Stimulated activated CD4-positive, alpha-beta T cell treated with anti-CD3 and anti-CD28 coated beads, Interleukin-12 subunit alpha, Interleukin-12 subunit beta, amount 100 ng/mL, for 48 hours (primary cell): ENCODE measurements around the gene TTN.
"Not testable (repeated sequence)": the region's sequence is repeated elsewhere in the genome, so short reads cannot be mapped to it uniquely, and the experiment has no call there.

Experiments
- DNase-seq, 3 donors: peaks; one replicate each; pipeline ENCODE4 v3.0.0-alpha.2; 2020; ENCODE audit warnings: low read depth in 2 of 3, low spot score in 1 of 3

TTN gene

DNA sequence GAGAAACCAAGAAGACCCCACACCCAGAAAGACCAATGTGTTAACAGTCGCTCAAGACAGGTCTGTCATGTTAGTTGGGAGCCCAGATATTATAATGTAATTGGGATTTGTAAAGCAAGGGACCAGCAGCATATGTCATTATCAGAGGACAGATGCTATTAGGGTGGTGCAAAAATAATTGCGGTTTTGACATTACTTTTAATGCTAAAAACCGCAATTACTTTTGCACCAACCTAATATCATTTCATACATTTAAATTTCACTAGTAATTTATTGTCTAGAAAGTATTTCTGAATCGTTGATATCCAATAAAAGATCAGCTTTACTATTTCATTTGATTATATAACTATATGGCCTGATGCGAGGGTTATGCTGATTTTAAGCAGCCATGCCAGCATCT, 131.2 kb downstream of the TTN start:
- no peak for DNase-seq

DNA sequence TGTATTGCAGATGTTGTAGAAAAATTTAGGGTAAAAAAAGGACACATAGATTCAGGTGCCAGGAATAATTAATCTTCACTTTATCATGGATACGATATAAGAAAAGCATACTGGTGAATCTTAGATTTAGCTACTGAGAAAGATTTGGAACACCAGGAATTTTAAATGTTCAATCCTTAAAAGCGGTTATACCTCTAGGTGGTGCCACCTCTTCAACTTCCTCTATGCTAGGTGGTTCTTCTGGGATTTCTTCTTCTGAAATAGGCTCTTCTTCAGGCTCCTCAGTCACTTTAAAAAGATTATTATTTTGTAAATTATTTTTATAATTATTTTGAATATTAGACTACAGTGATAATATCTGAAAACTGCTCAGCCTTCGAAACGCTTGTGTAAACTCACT, 133.1 kb downstream of the TTN start:
- no peak for DNase-seq

DNA sequence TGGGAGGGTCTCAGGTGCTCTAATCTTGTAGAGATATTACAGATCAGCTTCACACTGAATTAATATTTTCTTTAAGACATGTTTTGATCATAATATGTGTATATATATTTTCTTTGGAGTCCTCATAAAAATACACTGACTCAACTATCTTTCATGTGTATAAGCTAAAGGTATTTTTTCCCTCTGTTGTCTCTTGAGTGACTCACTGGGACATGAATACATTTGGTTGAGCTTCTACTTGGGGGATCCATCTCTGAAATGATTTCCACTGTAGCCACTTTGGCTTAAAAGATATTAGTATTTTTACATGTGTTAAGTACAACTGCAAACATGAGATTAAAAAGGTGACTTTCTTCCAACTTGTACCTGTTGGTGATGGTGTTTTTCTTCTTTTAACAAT, 140.8 kb downstream of the TTN start:
- no peak for DNase-seq

DNA sequence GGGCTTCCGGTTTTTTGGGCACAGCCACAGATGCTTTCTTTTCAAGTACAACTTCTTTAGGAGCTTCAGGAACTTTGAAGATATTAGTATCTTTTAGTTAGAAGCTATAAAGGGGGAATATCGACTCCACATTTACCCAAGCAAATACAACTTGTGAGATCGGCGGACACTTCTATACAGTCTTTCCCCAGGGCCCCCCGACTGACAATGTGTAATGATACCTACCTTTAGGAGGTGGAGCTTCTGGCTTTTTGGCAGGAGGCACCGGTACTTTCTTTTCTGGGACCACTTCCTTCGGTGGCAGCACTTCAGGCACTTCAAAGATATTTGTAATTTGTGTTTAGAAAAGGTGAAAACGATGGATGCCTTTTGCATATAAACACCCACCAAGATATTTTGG, 148.7 kb downstream of the TTN start:
- not testable (repeated sequence) for DNase-seq

DNA sequence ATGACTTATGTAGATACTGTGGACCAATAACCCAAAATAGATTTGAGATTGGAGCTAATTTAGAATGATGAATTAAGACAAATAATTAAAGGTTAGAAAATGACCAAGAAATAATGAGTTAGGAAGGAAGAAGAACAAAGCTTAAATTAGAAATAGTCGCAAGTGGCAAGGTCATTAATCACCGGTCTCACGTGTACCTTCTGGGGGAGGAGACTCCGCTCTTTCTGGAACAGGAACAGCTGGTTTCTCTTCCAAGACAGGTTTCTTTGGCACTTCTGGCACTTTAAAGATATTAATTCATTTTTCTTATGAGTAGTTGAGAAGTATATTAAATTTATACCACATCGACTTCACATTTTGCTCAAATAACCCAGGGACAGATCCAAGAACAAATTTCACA, 156.7 kb downstream of the TTN start:
- DNase-seq: no peak

DNA sequence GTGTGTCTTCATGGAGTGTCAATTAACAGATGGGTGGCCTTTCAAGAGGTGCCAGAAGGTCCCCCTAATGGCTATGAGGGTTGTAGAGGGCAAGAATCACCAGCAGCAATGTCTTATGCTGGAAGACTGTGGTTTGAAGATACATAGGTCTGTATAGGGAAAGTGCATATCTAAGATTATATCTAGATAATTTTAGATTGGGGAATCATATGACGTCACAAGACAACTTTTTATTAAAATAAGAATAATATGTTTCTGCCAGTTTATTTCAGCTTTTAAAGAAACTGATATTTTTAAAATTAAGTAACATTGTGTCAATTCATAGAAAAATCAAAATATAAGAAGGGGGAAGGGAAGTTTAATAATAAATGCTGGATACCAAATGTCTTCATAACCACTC, 162.3 kb downstream of the TTN start:
- DNase-seq: no peak

DNA sequence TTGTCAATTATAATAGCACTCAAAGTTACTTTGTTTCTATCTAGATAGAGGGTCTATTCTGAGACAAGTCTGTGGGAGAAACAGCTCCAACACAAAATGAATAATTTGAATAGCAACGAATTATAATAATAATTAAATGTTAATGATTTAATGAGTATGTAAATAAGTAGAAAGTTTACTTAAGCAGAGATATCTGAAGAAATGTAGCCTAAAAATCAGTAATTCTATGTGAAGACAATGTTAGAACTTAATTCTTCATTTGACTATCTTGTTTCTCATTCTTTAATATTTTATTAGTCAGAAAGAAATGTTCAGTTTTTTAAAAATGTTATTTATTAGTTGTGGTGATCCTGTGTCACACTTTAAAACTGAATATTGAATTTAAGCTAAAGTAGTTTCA, 165.7 kb downstream of the TTN start:
- DNase-seq: no peak

DNA sequence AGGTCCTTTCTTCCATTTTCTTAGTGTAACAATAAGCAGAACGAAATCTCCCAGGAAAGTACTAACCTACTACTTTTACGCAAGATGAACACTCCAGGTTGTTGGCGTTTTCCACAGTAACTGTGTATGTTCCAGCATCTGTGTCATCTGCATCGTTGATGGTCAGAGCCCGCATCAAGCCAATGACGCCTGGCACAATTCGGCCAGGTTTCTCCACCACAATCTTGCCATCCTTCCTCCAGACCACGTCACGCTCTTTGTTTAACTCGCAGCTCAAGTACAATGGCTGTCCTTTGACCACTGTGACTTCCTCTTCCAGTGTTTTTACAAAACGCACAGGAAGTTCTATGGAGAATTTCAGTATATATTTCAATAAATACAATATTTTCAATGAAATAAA, 171.3 kb downstream of the TTN start:
- no peak for DNase-seq

DNA sequence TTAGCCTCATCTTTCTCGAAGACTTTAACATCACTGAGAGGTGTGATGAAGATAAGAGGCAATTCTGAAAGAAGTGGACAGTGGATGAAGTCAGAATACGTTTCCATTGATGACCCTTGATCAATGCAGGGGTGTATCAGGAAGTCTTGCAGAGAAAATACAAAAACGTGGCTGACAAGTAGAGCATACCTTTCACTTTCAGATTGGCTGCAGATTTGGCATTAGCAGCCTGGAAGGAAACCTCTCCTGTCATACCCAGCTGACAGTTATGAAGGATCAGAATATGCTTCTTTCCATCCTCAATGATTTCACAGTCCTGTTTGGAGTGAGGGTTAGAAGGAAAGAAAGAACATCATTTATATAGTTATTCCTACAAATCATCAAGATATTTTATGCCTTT, 174.5 kb downstream of the TTN start:
- DNase-seq: no peak

DNA sequence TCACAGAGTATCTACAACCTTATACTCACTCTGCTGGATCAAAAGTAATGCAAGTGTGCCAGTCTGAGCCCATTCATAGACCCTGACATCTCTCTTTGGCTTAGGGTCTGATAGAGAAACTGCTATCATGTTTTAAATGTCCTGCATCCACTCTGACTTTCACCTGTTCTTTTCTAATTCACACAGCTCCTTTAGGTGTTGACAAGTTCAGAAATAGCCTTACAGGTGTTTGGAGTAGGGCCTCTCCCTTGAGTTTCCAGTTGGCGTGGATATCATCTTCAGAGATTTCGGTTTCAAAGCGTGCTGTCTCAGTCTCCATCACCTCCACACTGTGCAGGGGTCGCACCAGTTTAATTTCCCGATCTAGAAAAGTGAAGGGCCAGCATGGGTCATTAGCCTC, 176.6 kb downstream of the TTN start:
- no peak for DNase-seq

DNA sequence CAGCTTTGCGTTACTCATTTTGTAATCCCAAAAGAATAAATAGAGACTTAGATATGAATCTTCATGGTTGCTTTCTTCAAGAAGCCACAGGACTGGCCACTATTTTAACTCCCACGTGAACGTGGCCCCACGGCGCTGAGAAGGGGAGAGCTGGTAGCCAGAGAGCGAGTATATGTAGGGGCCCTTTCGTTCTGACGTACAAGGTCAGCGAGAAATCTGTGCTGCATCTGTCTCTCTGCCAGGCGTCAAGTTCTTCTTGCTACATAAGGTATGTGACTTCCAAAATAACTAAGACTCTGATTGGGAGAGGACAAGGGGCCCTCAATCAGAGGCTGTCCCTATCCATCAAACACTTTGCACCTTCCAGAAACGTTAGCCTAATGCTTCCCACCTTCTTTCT, 177.8 kb downstream of the TTN start:
- no peak for DNase-seq

DNA sequence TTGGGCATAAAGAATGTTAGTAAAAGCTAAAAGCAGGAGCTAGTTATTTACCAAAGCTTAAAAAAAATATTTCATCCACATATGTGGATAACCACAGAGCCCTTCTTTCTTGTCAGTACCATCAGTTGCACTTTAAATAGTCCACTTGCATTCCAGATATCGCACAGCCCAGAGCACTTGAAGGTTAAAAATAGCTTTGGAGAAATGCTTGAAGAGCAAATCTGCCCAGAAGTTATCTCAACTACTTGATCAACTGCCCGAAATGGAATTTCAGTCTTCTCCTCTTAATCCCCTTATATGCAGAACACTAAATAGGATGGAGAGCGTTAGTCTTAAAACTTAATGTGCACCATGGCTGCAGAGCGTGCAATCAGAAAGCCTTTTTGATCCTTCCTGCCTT, 178.6 kb downstream of the TTN start:
- DNase-seq: no peak

DNA sequence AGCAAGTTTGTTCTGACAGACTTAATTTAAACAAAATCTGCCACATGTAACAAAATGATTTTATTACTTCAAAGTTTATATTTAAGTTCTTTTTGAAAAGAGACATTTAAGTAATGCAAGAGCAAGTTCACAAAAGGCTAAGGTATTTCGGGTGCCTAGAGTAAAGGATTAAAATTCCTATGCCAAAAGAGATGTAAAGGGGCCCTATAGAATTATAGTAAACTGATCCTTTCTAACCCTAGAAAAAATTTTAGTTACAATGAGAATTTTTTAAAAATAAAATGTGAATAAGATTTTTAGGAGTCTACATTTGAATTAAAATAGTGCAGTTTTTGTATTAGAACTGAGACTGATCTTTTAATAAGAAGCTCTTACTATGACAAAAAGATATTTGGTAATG, 179.8 kb downstream of the TTN start:
- DNase-seq: no peak

DNA sequence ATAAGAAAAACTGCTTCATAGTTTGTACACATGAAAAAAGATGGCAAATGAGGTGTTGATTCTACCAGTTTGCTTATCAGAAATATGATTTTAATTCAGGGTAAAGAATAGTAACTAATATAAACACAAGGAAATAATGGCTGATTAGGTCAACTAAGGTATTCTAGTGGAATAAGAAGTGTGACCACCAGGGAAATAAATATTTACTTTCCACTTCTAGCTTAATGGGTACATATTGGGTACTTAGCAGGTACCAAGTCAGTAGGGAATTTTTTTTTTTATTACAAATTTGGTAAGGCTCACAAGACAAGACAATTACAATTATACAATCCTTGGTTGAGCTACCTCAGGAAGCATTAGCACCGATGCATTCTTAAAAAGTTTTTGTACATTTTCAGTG, 191.3 kb downstream of the TTN start:
- no peak for DNase-seq

DNA sequence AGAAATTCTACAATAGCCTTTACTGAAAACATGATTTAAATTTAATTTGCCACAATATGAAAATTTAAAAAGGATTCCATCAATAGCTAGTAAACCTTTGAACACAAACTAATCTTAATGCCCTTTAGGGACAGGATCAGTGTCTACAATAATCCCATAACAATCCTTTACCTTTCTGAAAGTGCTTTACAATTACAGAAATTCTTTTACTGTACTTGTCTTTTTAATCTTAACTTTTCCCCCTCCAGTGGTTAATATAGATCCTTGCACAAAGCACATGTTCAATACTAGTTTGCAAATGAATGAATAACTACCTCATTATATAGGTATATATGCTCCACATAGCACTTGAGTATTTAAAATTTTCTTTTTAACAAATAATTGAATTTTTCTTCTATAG, 204.3 kb downstream of the TTN start:
- no peak for DNase-seq

DNA sequence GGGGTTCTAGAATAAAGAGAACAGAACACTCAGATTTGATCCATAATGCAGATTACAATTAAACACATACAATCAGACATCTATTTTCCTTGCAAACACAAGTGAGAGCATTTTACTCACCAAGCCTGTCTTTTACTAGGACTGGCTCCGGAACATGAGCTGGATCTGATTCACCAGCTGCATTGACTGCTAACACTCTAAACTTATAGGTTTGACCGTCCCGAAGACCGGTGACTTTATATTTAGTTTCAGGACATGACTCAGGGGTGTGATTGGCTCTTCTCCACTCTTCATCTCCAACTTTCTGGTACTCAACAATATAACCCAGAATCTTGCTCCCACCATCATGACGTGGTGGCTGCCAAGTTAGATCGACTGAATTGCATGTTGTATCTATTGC, 214.6 kb downstream of the TTN start:
- no peak for DNase-seq

DNA sequence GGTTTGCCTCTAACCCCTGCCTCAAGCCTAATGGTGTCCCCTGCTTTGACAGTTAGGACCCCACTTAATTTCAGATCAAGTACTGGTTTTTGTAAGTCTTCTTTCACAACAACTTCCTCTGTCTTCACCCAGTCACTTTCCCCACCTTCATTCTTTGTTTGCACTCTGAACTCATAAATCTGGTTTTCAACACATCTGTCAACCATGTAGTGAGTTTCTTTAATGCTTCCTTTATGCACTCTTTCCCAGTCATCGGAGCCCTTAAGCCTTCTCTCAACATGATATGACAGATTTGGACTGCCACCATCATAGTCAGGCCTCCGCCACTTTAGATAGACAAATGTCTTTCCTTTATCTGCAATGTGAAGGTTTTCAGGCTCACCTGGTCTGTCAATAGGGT, 217.9 kb downstream of the TTN start:
- no peak for DNase-seq

DNA sequence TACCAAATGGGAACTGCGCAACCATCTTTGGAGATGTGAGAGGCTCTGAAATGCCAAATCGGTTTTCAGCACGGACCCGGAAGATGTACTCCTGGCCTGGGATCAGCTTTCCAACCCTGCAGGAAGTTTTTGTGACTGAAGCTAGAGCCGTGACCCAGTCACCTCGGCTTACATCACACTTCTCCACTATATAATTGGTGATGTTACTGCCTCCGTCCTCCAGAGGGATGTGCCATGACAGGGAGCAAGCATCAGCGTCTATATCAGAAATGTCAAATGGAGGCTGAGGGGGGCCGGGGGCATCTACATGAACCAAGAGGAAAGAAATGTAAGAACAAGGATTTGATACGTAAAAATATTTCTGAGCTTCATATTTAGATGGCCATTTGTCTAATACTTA, 222.6 kb downstream of the TTN start:
- DNase-seq: no peak

DNA sequence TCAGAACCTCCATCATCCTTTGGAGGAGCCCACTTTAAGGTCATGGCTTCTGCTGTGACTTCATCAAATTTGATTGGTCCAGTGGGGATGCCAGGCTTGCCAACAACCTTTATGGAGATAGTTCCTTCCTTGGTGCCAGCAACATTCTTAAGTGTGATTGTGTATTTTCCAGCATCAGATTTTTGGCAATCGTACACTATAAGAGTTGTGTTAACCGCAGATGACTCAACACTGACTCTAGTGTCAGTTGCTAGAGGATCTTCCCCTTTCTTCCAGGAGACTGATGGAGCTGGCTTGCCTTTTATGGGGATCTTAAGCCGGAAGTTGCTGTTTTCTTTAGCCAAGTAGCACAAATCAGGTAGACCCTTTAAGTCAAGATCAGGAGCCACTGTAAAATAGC, 228.2 kb downstream of the TTN start:
- no peak for DNase-seq

DNA sequence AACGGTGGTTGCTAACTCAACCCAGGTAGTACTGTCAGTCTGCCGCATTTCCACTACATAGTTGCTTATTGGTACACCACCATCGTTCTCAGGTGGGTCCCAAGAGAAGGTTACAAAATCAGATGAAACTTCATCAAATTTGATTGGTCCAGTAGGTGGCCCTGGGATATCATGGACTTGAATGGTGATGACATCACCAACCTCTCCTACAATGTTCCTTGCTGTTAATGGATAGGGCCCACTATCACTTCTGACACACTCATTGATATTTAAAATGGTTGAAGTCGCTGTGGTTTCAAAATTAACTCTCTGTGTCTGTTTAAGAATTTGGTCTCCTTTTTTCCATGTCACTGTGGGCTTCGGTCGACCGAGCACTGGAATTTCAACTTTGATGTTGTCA, 232.4 kb downstream of the TTN start:
- no peak for DNase-seq

DNA sequence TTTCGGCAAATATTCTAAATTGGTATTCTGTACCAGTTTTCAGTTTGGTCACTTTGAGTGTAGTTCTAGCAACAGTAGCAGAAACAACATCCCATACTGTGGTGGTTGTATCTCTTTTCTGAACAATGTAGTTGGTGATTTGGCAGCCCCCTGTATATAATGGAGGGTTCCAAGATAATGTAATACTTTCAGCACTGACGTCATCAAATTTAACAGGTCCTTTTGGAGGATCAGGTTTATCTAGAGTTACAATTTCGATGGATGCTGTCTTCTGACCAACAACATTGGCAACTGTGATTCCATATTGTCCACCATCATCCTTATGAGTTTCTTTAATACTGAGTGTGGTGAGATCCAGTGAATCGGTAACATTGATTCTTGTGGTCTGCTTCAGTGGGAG, 239.0 kb downstream of the TTN start:
- no peak for DNase-seq

DNA sequence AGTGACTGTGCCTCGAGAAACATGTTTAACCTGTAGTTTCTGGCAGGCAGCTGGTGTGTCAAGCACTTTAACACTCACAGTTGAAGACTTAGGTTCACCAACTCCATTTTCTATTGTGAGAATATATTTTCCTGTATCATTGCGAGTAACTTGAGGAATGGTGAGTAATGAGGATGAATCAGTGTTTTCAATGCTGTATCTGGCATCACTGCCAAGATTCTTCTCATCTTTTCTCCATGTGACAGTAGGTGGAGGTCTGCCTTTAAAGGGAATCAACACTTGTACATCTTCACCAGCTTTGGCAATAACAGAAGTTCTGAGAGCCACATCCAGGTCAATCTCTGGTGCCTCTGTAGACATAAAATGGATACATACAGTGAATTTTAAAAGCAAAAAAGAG, 254.2 kb downstream of the TTN start:
- no peak for DNase-seq

DNA sequence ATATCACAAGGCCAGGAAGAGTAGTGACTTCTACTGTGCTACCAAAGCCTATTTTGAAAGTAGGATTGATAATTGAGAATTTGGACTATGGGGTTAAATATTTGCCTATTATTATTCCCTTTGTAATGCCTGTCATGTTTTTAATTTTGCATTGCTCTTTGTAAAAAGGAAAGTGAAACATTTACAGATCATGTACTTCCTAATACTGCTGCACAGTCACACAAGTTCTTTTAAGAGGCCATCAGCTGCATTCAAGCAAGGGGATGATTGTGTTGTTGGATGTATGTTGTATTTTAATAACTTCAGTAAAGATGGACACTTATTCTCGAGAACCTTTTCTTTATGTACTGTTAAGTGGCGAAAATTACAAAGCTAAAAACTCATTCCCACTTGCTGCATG, 256.9 kb downstream of the TTN start:
- no peak for DNase-seq

DNA sequence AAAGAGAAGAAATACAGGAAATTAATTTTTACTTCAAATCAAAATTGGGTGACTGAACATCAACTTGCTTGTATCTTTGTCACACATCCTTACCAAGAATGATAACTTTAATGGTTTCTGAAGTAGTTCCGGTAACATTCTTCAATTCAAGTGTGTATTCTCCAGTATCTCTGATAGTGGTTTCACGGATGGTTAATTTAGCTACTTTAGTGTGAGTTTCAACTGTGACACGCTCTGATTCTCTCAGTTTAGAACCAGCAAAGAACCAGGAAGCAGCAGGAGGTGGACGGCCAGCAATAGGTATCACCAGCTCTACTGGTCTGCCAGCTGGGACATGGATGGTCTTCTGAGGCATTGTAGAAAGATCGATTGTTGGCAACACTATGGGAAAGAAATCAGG, 264.7 kb downstream of the TTN start:
- no peak for DNase-seq

DNA sequence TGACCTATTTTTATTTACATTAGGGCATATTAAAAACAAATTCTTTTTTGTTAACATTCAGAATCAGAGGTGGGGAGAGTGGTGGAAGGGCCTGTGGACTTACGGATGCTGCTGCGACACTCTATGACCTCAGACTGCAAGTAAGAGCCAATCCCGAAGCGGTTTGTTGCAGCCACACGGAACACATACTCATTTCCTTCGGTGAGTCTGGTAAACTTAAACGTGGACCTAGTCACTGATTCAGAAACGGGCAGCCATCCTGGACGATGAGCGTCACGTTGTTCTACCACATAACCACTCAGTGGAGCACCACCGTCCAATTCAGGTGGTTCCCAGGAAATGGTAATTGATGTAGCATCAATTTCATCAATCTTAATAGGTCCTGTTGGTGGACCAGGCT, 265.1 kb downstream of the TTN start:
- DNase-seq: no peak
